ENCODE measurements around the gene BCO2.

Gene BCO2

DNA sequence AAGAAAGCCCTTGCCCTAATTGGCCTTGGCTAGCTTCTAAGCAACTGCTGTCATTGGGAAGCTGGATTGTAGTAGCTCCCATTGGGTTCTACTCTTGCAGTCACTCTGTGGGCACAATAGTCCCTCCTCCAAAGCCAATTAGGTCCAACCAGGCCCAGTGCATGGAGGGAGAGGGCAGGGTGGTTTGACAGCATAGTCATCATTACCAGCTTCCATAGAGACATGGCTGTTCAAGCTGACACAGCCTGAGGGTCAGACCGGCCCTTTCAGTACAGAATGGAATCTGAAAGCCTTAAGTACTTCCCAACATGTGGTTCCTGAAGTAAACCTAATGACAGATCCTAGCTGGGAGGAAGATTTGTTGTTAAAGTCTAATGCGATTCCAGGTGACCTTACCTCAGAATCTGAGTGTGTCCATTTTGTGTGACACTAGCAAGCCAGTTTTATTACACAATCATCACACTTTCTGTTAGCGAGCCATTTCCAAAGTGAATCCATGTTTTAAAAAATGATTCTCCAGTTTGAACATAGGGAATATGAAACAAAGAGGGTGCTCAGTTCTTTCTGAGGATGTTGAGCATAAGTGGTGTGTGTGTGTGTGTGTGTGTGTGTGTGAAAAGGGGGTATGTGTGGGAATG is 78.4 kb downstream of the BCO2 start:
- no peak for DNase-seq

DNA sequence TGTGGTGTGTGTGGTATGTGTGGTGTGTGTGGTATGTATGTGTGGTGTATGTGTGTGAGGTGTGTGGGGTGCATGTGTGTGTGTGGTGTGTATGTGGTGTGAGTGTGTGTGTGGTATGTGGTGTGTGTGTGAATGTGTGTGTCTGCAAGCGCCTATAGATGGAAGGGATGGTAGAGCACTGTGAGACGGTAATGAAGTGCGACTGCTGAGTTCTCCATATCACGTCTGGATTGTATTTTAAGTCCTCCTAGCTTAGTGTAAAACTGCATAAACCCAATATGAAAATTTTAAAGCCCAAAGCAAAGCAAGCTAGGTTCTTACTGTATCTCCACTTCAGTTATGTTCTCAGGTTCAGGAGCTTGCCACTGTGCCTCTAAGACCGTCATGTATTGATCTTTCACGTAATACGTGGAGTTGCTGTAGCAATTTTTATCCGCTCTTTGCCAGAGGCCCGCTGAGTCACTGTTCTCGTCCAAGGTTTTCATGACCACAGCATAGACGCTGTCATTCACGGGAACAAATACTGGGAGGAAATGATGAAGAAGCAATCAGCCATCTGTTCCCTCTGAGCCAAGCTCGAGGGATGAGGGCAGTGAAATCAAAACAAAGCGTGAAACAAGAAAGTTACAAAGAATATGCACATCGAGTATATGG is 79.9 kb downstream of the BCO2 start:
- peak; percentile 61 for DNase-seq

DNA sequence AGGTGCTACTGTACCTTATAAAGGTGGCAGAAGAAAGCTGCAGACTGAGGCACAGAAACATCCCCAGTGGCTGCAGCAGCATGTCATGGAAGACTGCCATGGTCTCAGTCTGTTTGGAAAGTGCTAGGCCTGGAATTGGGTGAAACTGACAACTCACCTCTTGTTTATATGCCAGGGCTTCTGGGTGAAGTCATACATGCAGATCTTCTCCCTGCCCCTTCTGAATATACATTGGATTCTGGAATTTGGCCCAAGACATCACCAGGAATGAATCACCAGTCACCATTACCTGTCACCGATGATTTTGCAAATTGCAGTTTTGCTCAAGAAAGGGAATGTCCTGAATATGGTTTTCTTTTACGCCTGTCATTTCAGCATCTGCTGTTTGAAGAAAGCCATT is 85.2 kb downstream of the BCO2 start, which contains the start of gene PLET1:
TSS of gene PLET1 (minus strand) at position 371 of the 400 bp plus-strand sequence. CDS start at position 100, 271 bp downstream.
- no peak for DNase-seq

DNA sequence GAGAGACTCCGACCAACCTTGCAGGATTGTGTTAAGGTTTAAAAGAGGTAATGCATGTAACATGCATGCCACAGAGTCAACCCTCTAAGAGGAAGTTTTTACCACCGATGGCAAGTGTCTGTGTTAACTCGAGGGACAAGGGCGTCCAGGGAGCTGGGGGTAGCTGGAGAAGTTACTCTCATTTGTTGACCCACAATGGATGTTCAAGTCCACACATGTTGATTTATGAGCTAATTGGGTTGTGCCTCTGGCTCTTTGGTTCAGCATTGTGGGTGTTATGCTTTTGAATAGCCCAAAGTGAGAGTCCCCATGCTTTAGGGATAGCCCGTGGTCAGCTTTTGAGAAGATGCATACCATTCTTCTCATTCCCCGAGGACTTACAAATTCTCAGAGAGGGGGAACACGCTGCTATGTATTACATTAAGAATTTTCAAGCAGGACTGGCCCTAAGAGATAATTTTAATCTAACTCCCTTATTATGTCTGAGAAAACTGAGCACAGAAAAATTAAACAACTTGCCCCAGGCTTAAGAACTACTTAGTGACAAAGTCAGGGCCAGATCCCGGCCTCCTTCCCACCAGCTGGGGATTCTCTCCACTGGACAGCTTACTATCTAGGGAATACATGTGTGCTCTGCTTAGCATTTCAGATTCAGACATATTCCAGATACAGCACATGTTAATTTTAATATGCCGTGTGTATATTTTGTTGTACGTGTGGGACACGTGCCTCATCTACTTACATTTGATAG is 90.5 kb downstream of the BCO2 start:
- DNase-seq: no peak

DNA sequence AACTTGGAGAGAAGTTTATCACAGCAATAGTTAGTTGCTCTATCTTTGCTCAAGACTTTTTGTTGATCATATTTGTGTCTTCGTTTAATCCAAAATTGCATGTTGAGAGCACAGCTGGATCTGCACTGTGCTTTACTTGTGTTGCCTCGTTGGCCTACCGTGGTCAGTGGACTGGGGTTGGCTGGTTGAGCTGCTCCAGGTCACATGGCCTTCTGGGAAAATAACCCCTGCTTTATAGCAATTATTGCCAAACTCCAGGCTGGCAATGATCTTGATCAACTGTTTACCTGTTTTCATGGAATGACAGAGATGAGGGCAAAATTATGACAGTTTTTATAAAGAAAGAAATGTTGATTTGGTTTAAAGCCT is 91.1 kb downstream of the BCO2 start:
- no peak for DNase-seq

DNA sequence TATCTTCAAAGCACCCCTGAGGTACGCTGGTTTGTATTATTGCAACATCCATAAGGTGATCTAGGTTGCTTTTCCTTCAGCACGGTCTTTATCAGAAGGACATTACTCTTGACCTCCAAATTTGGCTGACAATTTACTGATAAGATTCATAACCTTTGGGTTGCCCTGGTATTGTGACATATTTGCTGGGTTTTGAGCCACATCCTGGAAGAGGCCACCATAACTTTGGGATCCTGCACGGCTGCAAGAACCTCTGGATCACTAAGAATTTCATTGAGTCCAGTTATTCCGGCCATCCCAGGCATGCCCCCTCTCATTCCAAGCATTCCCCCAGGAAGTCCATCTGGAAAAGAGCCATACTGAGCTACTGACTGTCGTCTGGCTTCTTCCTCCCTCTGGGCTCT is 91.9 kb downstream of the BCO2 start:
- no peak for DNase-seq

DNA sequence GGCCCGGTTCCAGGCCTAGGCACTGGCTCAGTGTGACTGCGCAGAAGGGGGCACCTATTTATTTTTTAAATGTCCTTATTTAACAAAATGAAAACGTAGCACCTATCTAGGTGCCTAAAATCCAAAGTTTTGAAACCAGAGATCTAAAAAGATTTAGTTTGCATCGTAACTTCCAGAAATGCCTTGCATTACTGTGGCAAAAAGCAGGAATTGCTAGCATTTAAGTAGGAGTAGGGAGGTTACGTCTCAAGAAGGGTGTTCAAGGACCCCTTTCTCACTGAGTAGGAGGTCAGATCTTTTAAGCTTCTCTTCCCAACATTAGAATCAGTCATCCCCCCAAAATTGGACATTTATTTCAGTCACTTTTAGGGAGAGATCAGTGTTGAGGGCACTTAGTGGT is 93.1 kb downstream of the BCO2 start:
- DNase-seq: no peak

All from suppressor macrophage treated with lipopolysaccharide for 4 hours (primary cell).